K562 (cell line): ENCODE data around the gene ZNRF2. TPM values are rescaled to one million over a fixed set of nuclear protein-coding genes. Genes with fewer than 3 reads are reported as not detected.

ENCODE experiments used
- ATAC-seq: fragments of 200-7000 bp; cut with Tn5 transposase; 3 replicates; pipeline ENCODE4 v1.9.1; 2020; ENCODE audit warnings: moderate library complexity
- BruUV-seq: library from RNA; stranded (reverse); fragments of 400-500 nt; replicated peaks from 2 replicates; lab custom pipeline; 2021; lab: Mats Ljungman, UMichigan
- CTCF ChIA-PET: fragments of 300-600 bp; formaldehyde crosslinking; extraction: SDS; loops from one replicate; lab custom pipeline; 2021; ENCODE audit warnings: low intra/inter-chr PET ratio; lab: Yijun Ruan, JAX
- POLR2A ChIA-PET: fragments of 300-600, 350-650 bp; sonication (Branson Sonifier 250); formaldehyde crosslinking; extraction: SDS; loops from one replicate; lab custom pipeline; 2021; ENCODE audit warnings: antibody characterized with exemption, inconsistent platforms; lab: Yijun Ruan, JAX
- DNase-seq, 4 experiments: peaks; one replicate each; pipeline versions ENCODE4 v3.0.0 to v3.0.0-alpha.2; 2011 to 2018; ENCODE audit warnings: low spot score in 3 of 4, mixed read lengths in 3 of 4; ENCODE audit errors: extremely low read depth in 1 of 4
- FAIRE-seq: peaks from 2 replicates; lab custom pipeline; 2011; peaks lifted over from hg19 to GRCh38; lab: Jason Lieb, UNC
- H2AFZ ChIP-seq: 2 replicates; pipeline ENCODE4 v1.6.0; 2011; ENCODE audit warnings: low read depth, low read length, control low read depth, inconsistent platforms
- H3K27ac ChIP-seq: fragments of 200-600 bp; 3 replicates; pipeline ENCODE4 v1.8.0; 2011; ENCODE audit warnings: low read depth, mild to moderate bottlenecking, control low read depth, inconsistent platforms, low read length, moderate library complexity, mixed read lengths; ENCODE audit errors: extremely low read depth
- H3K27me3 ChIP-seq, 2 experiments: fragments of 300-600 bp in 1 of 2; 2 replicates in 1 of 2; 3 replicates in 1 of 2; pipeline versions ENCODE4 v1.6.0 to v1.8.0; 2011; ENCODE audit warnings: inconsistent platforms in 2 of 2, low read length in 2 of 2, mild to moderate bottlenecking in 1 of 2, mixed read lengths in 1 of 2, moderate library complexity in 1 of 2; ENCODE audit not compliant: control insufficient read depth in 2 of 2, insufficient read depth in 2 of 2
- H3K36me3 ChIP-seq: fragments of 300-600 bp; 3 replicates; pipeline ENCODE4 v1.8.0; 2011; ENCODE audit warnings: mild to moderate bottlenecking, low read length, inconsistent platforms; ENCODE audit not compliant: control insufficient read depth, insufficient read depth
- H3K4me1 ChIP-seq, 2 experiments: fragments of 200-600 bp in 1 of 2; replicated peaks in 1 of 2; 2 replicates in 1 of 2; 3 replicates in 1 of 2; pipeline versions ENCODE4 v1.5.1 to v1.8.0; 2011; ENCODE audit warnings: inconsistent platforms in 2 of 2, low read length in 2 of 2, mild to moderate bottlenecking in 1 of 2, mixed read lengths in 1 of 2, moderate library complexity in 1 of 2; ENCODE audit not compliant: control insufficient read depth in 2 of 2, insufficient read depth in 2 of 2
- H3K4me2 ChIP-seq: 2 replicates; pipeline ENCODE4 v1.6.1; 2011; ENCODE audit warnings: low read length, control low read depth, inconsistent platforms, mixed read lengths; ENCODE audit not compliant: insufficient read depth
- H3K4me3 ChIP-seq: fragments of 200-600 bp; sonication (generic), shearing (Covaris generic); 2 replicates; pipeline ENCODE4 v1.5.1; 2016; ENCODE audit warnings: control low read depth, inconsistent platforms
- H3K79me2 ChIP-seq: fragments of 200-600 bp; 3 replicates; pipeline ENCODE4 v1.8.0; 2011; ENCODE audit warnings: low read length, inconsistent platforms; ENCODE audit not compliant: control insufficient read depth, insufficient read depth
- H3K9ac ChIP-seq, 2 experiments: 2 replicates each; pipeline versions ENCODE4 v1.6.0 to v1.6.1; 2011; ENCODE audit warnings: low read depth in 2 of 2, low read length in 2 of 2, control low read depth in 1 of 2, inconsistent platforms in 1 of 2, mild to moderate bottlenecking in 1 of 2, mixed read lengths in 1 of 2; ENCODE audit not compliant: insufficient read depth in 1 of 2
- H3K9me1 ChIP-seq: one replicate; pipeline ENCODE4 v1.6.0; 2011; ENCODE audit warnings: inconsistent platforms, mild to moderate bottlenecking, low read length, moderate library complexity; ENCODE audit not compliant: control insufficient read depth, insufficient read depth
- H3K9me3 ChIP-seq: replicated peaks from 2 replicates; pipeline ENCODE4 v1.5.1; 2011; ENCODE audit warnings: low read depth, low read length, inconsistent platforms; ENCODE audit not compliant: control insufficient read depth, insufficient read depth
- H4K20me1 ChIP-seq: replicated peaks from 2 replicates; pipeline ENCODE4 v1.6.1; 2011; ENCODE audit warnings: low read length, inconsistent platforms, mixed read lengths; ENCODE audit not compliant: control insufficient read depth, insufficient read depth
- E2F3 ChIP-seq: fragments of 250-450 bp; sonication (Bioruptor Pico); IDR thresholded peaks from 2 replicates; pipeline ENCODE4 v1.4.0; 2020; ENCODE audit warnings: mild to moderate bottlenecking
- ELF1 ChIP-seq: fragments of 200-800 bp; sonication (Bioruptor generic); IDR thresholded peaks from 2 replicates; pipeline ENCODE4 v1.6.1; 2016; ENCODE audit warnings: missing genetic modification characterization, missing compliant biosample characterization
- MEIS2 ChIP-seq: fragments of 450-650 bp; IDR thresholded peaks from 2 replicates; pipeline ENCODE4 v1.6.1; 2014; ENCODE audit warnings: mild to moderate bottlenecking; ENCODE audit not compliant: partially characterized antibody
- NCOA4 ChIP-seq: fragments of 450-650 bp; IDR thresholded peaks from 2 replicates; pipeline ENCODE4 v1.6.1; 2018; ENCODE audit warnings: mild to moderate bottlenecking; ENCODE audit not compliant: partially characterized antibody
- POLR2A ChIP-seq: fragments of 450-650 bp; conservative IDR thresholded peaks from 2 replicates; pipeline ENCODE4 v1.6.1; 2016
- RBM15 ChIP-seq: fragments of 200-400 bp; formaldehyde crosslinking; IDR thresholded peaks from 2 replicates; pipeline ENCODE4 v1.6.1; 2018; ENCODE audit warnings: mild to moderate bottlenecking, low read length, moderate library complexity; ENCODE audit not compliant: insufficient read depth
- RBM39 ChIP-seq: fragments of 200-400 bp; formaldehyde crosslinking; optimal IDR thresholded peaks from 2 replicates; pipeline ENCODE3; 2018; ENCODE audit warnings: low read depth, low read length
- SMARCA5 ChIP-seq: fragments of 450-650 bp; IDR thresholded peaks from 2 replicates; pipeline ENCODE4 v1.6.1; 2016
- ZNF12 ChIP-seq: sonication (generic); formaldehyde crosslinking; IDR thresholded peaks from 2 replicates; pipeline ENCODE4 v1.4.0; 2020; ENCODE audit warnings: mild to moderate bottlenecking, missing genetic modification reagents
- ZNF124 ChIP-seq: sonication (generic); formaldehyde crosslinking; IDR thresholded peaks from 2 replicates; pipeline ENCODE4 v1.8.1; 2022; ENCODE audit warnings: missing genetic modification reagents
- ZNF133 ChIP-seq: fragments of 250-450 bp; sonication (Bioruptor Pico); IDR thresholded peaks from 2 replicates; pipeline ENCODE4 v1.4.0; 2020; ENCODE audit warnings: mild to moderate bottlenecking
- ZNF347 ChIP-seq: fragments of 450-650 bp; formaldehyde crosslinking; IDR thresholded peaks from 2 replicates; pipeline ENCODE4 v1.4.0; 2020; ENCODE audit warnings: low read depth, mild to moderate bottlenecking, moderate library complexity
- WGBS: fragments of 100-300 bp; shearing (Covaris generic); methylation state at CpG from one replicate; pipeline ENCODE4 v1.1.6; 2016; ENCODE audit warnings: low coverage, mixed read lengths; ENCODE audit not compliant: insufficient coverage; ENCODE audit errors: missing lambda C conversion rate; 5-methylcytosine and 5-hydroxymethylcytosine counted together
- in situ Hi-C: fragments of 300-500 bp; cut with MboI; formaldehyde crosslinking; loops from 4 replicates; pipeline ENCODE4 v1.15.0; 2018; ENCODE audit warnings: inconsistent platforms, mixed read lengths
- intact Hi-C: fragments of 100-400 bp; cut with micrococcal nuclease; formaldehyde crosslinking; loops from 2 replicates; pipeline ENCODE4 v1.14.2; 2022
- polyA plus RNA-seq, 8 experiments: library from polyadenylated mRNA; depleted of rRNA in 4 of 8; stranded (reverse) in 5 of 8; unstranded in 3 of 8; fragments of >200 nt; fragmentation: Nextera tagmentation in 2 of 8; fragmentation: Illumina TruSeq in 1 of 8; extraction: Ambion mirVana in 2 of 8; extraction: Trizol in 1 of 8; gene quantifications; 2 replicates each; pipeline versions ENCODE4 v1.2.1 to v1.2.3, GENCODE V29; 2011 to 2014; ENCODE audit warnings: inconsistent platforms in 1 of 8, missing spikeins in 1 of 8
- total RNA-seq, 7 experiments: library from RNA; depleted of rRNA in 6 of 7; stranded (reverse); fragments of >200 nt in 6 of 7; fragmentation: Illumina TruSeq in 2 of 7; extraction: Trizol in 2 of 7; gene quantifications; 2 replicates each; pipeline versions ENCODE4 v1.2.1 to v1.2.3, GENCODE V29; 2011 to 2021; ENCODE audit warnings: low replicate concordance in 1 of 7
- TF ChIP-seq, protein P1 (sequence below): fragments of 450-650 bp; formaldehyde crosslinking; IDR thresholded peaks from 2 replicates; pipeline ENCODE4 v1.4.0; 2022; ENCODE audit warnings: missing genetic modification characterization
- TF ChIP-seq, protein P2 (sequence below): fragments of 250-450 bp; sonication (Bioruptor Pico); IDR thresholded peaks from 2 replicates; pipeline ENCODE4 v1.8.0; 2021; ENCODE audit warnings: mild to moderate bottlenecking, moderate library complexity
- TF ChIP-seq, protein P3 (sequence below): fragments of 250-450 bp; sonication (Bioruptor Pico); IDR thresholded peaks from 2 replicates; pipeline ENCODE4 v1.4.0; 2020; ENCODE audit warnings: mild to moderate bottlenecking, moderate library complexity, borderline replicate concordance

ZNRF2 gene
- total and polyA plus RNA-seq, 9 of the 15 experiments (the other 6 are each of a cell fraction or from before 2014, with no cell fraction given) = 1.1 to 13.9 (median 5.5) TPM

DNA sequence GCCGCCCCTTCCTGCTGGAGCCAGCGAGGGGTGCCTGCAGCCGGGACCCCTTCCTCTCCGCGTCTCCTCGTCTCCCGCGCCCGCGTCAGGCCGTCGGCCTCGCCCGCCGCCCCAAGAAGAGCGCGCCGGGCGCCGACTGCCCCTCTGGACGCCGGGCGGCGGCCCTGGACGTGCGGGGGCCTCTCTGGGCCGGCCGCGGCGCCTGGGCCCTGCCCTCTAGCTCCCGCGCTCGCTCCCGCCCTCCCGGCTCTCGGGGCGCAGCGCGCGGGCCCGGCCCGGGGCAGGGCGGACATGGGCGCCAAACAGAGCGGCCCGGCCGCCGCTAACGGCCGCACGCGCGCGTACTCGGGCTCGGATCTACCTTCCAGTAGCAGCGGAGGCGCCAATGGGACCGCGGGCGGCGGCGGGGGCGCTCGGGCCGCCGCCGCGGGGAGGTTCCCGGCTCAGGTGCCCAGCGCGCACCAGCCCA is 704 bp downstream of the ZNRF2 start (continued):
- TF ChIP-seq ZNF133 (CRISPR knock-in tag) = no peak
- TF ChIP-seq RBM15 = no peak
- TF ChIP-seq ZNF124 = no peak
- TF ChIP-seq, protein P1, sequence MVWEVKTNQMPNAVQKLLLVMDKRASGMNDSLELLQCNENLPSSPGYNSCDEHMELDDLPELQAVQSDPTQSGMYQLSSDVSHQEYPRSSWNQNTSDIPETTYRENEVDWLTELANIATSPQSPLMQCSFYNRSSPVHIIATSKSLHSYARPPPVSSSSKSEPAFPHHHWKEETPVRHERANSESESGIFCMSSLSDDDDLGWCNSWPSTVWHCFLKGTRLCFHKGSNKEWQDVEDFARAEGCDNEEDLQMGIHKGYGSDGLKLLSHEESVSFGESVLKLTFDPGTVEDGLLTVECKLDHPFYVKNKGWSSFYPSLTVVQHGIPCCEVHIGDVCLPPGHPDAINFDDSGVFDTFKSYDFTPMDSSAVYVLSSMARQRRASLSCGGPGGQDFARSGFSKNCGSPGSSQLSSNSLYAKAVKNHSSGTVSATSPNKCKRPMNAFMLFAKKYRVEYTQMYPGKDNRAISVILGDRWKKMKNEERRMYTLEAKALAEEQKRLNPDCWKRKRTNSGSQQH = no peak
- peak; percentile 70; the same call in 1 of the 2 replicates for TF ChIP-seq ZNF12 (CRISPR knock-in tag)

DNA sequence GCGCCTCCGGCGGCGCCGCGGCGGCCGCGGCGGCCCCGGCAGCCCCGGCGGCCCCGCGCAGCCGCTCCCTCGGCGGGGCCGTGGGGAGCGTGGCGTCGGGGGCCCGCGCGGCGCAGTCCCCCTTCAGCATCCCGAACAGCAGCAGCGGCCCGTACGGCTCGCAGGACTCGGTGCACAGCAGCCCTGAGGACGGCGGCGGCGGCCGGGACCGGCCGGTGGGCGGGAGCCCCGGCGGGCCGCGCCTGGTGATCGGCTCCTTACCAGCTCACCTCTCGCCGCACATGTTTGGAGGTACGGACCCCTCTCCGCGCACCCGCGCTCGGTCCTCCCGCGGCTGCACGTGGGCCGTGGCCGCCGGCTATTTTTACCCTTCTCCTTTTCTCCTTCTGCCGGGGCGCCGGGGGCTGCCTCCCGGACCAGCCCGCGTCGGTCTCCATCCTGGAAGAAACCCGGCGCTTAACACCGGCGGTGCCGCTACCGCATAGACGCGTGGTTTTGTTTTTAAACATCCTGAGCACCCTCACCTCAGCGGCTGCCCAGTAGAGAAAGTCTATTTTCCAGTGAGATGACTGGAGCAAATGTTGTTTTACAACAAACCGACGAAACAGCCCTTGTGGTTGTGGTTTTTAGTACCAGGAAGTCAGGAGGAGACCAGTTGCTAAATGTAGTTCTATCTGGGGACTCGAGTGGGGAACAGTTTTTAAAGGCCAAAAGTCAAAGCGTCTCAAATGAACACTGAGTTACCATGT is 1.3 kb downstream of the ZNRF2 start:
- intact Hi-C loops (loop anchor here (2.0 kb wide), 2 partner anchors 63 to 127 kb away; no protein-coding TSS in a partner anchor), in situ Hi-C loops (no loop called here)
- TF ChIP-seq E2F3 (CRISPR knock-in tag) = no peak
- no peak for TF ChIP-seq NCOA4
- TF ChIP-seq MEIS2 = no peak
- TF ChIP-seq, protein P2, sequence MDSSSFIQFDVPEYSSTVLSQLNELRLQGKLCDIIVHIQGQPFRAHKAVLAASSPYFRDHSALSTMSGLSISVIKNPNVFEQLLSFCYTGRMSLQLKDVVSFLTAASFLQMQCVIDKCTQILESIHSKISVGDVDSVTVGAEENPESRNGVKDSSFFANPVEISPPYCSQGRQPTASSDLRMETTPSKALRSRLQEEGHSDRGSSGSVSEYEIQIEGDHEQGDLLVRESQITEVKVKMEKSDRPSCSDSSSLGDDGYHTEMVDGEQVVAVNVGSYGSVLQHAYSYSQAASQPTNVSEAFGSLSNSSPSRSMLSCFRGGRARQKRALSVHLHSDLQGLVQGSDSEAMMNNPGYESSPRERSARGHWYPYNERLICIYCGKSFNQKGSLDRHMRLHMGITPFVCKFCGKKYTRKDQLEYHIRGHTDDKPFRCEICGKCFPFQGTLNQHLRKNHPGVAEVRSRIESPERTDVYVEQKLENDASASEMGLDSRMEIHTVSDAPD (CRISPR knock-in tag) = no peak
- no peak for TF ChIP-seq POLR2A
- TF ChIP-seq, protein P3, sequence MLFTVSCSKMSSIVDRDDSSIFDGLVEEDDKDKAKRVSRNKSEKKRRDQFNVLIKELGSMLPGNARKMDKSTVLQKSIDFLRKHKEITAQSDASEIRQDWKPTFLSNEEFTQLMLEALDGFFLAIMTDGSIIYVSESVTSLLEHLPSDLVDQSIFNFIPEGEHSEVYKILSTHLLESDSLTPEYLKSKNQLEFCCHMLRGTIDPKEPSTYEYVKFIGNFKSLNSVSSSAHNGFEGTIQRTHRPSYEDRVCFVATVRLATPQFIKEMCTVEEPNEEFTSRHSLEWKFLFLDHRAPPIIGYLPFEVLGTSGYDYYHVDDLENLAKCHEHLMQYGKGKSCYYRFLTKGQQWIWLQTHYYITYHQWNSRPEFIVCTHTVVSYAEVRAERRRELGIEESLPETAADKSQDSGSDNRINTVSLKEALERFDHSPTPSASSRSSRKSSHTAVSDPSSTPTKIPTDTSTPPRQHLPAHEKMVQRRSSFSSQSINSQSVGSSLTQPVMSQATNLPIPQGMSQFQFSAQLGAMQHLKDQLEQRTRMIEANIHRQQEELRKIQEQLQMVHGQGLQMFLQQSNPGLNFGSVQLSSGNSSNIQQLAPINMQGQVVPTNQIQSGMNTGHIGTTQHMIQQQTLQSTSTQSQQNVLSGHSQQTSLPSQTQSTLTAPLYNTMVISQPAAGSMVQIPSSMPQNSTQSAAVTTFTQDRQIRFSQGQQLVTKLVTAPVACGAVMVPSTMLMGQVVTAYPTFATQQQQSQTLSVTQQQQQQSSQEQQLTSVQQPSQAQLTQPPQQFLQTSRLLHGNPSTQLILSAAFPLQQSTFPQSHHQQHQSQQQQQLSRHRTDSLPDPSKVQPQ (CRISPR knock-in tag) = no peak
- peak; percentile 75 for TF ChIP-seq ELF1
- TF ChIP-seq RBM39 = no peak
- TF ChIP-seq ZNF347 (CRISPR knock-in tag) = no peak
- TF ChIP-seq SMARCA5 = no peak

More for the DNA sequence above, 1.3 kb downstream of the ZNRF2 start:
- Histone ChIP-seq H3K9me3 (no peaks in the 10 kb centered on the region), H3K4me1 (peaks cover 10 to 14% of the 10 kb centered on the region in 2 experiments; a peak in 4 of 5 replicates), H4K20me1 (peaks cover 13% of the 10 kb centered on the region), H3K79me2 (peaks cover 51% of the 10 kb centered on the region), H2AFZ (peak overlapping the region; percentile 76), H3K4me2 (peak overlapping the region; percentile 95), H3K9me1 (no peaks in the 10 kb centered on the region), H3K27me3 (no peaks in the 10 kb centered on the region), H3K9ac (peak overlapping the region; percentile 75 to 96), H3K4me3 (peak overlapping the region; percentile 94), H3K27ac (peak overlapping the region; percentile 93), H3K36me3 (no peaks in the 10 kb centered on the region)
- DNase-seq (peak in 3 of 4 experiments; percentile 24 to 71 (median 38)), ATAC-seq (peak; percentile 1; the same call in 2 of the 3 replicates), FAIRE-seq (peak; percentile 54)
- ChIA-PET CTCF (interaction anchor here (0.7 to 1.5 kb wide), 3 partner anchors 10 to 127 kb away, joined by 3 to 8 read pairs (median 8); no protein-coding TSS in a partner anchor), POLR2A (interaction anchor here (0.6 to 1.7 kb wide), 4 partner anchors 9 to 20 kb away, joined by 3 to 7 read pairs (median 4); no protein-coding TSS in a partner anchor)
- under 1% methylated on average over 63 of the region's 79 CpGs for WGBS
- BruUV-seq = no TSS peak
